IPS DF 19.7 (cell line): ENCODE results near the gene DNAH11.

ENCODE experiments used
- DNase-seq: peaks from one replicate; pipeline ENCODE4 v3.0.0-alpha.2; 2013; ENCODE audit warnings: low read depth, low spot score

DNAH11 gene

GRCh38 chr7:21548491-21548890 is 5.7 kb downstream of the DNAH11 start:
- no peak for DNase-seq

- DNase-seq: no peak
These were observed 7.2 kb downstream of the DNAH11 start for GRCh38 chr7:21550076-21550475.

- DNase-seq: no peak
These were observed 8.1 kb downstream of the DNAH11 start for GRCh38 chr7:21550821-21551531.

- no peak for DNase-seq
These were observed 19.5 kb downstream of the DNAH11 start for GRCh38 chr7:21562385-21562784.

GRCh38 chr7:21565614-21566013 is 22.8 kb downstream of the DNAH11 start:
- no peak for DNase-seq

GRCh38 chr7:21566094-21566493 is 23.3 kb downstream of the DNAH11 start:
- DNase-seq: no peak

GRCh38 chr7:21568762-21569161 is 25.9 kb downstream of the DNAH11 start:
- no peak for DNase-seq

- DNase-seq: no peak
These were observed 29.8 kb downstream of the DNAH11 start for GRCh38 chr7:21572331-21573313.

- no peak for DNase-seq
These were observed 36.7 kb downstream of the DNAH11 start for GRCh38 chr7:21579341-21580072.

GRCh38 chr7:21580073-21580521 is 37.3 kb downstream of the DNAH11 start:
- DNase-seq: no peak

GRCh38 chr7:21585070-21585724 is 42.4 kb downstream of the DNAH11 start:
- DNase-seq: no peak

GRCh38 chr7:21587139-21587784 is 44.4 kb downstream of the DNAH11 start:
- DNase-seq: no peak

- no peak for DNase-seq
These were observed 54.0 kb downstream of the DNAH11 start for GRCh38 chr7:21596801-21597200.

GRCh38 chr7:21603462-21603861 is 60.6 kb downstream of the DNAH11 start:
- DNase-seq: no peak

GRCh38 chr7:21603972-21604749 is 61.3 kb downstream of the DNAH11 start:
- no peak for DNase-seq

GRCh38 chr7:21605008-21605585 is 62.3 kb downstream of the DNAH11 start:
- no peak for DNase-seq

GRCh38 chr7:21608465-21608864 is 65.6 kb downstream of the DNAH11 start:
- no peak for DNase-seq

GRCh38 chr7:21611129-21611528 is 68.3 kb downstream of the DNAH11 start:
- DNase-seq: no peak

- no peak for DNase-seq
These were observed 73.3 kb downstream of the DNAH11 start for GRCh38 chr7:21616091-21616490.
